Ishikawa (cell line): ENCODE data around the gene SELL.

ENCODE experiments used
- CEBPB ChIP-seq: IDR thresholded peaks from 2 replicates; pipeline ENCODE4 v1.6.1; 2012
- EGR1 ChIP-seq: IDR thresholded peaks from 2 replicates; pipeline ENCODE4 v1.6.1; 2012
- NFIC ChIP-seq: IDR thresholded peaks from 2 replicates; pipeline ENCODE4 v1.6.1; 2012
- RAD21 ChIP-seq: IDR thresholded peaks from 2 replicates; pipeline ENCODE4 v1.6.1; 2012; ENCODE audit warnings: low read depth
- YY1 ChIP-seq: IDR thresholded peaks from 2 replicates; pipeline ENCODE4 v1.6.1; 2012; ENCODE audit warnings: low read depth

GRCh38 chr1:169670836-169671235 is 40.6 kb downstream of the SELL start:
- TF ChIP-seq RAD21 (no peak), CEBPB (no peak), EGR1 (no peak), NFIC (no peak), YY1 (no peak)
